Measurements from ENCODE around the gene SFSWAP. TPM values are rescaled to one million over a fixed set of nuclear protein-coding genes. Genes with fewer than 3 reads are reported as not detected.
"Not testable (repeated sequence)": the region's sequence is repeated elsewhere in the genome, so short reads cannot be mapped to it uniquely, and the experiment has no call there.

Gene SFSWAP
- total RNA-seq, 1 donor from 2014 or later, result 63.0 TPM

- intact Hi-C loops (cut with micrococcal nuclease), result no loop called here
Observed at GRCh38 chr12:131701705-131702572, 9.0 kb upstream of the SFSWAP start.

- intact Hi-C loops (cut with micrococcal nuclease), result no loop called here
Observed at GRCh38 chr12:131702573-131702877, 8.4 kb upstream of the SFSWAP start.

GRCh38 chr12:131703161-131703560 lies 7.7 kb upstream of the SFSWAP start:
- intact Hi-C loops (cut with micrococcal nuclease), result no loop called here

- intact Hi-C loops (cut with micrococcal nuclease), result no loop called here
Observed at GRCh38 chr12:131704509-131704908, 6.4 kb upstream of the SFSWAP start.

- intact Hi-C loops (cut with micrococcal nuclease), result not testable (repeated sequence)
Observed at GRCh38 chr12:131706709-131707108, 4.2 kb upstream of the SFSWAP start.

- intact Hi-C loops (cut with micrococcal nuclease), result no loop called here
Observed at GRCh38 chr12:131709226-131709625, 1.7 kb upstream of the SFSWAP start.

GRCh38 chr12:131711551-131712205 lies 788 bp downstream of the SFSWAP start:
- intact Hi-C loops (cut with micrococcal nuclease), result loop anchor here (1.0 to 5.0 kb wide), 4 partner anchors 104 to 839 kb away; partner anchors contain the start of genes EP400, PUS1 and RAN

- intact Hi-C loops (cut with micrococcal nuclease), result loop anchor here (5.0 kb wide), 1 partner anchor 841 kb away; the partner anchor contains the start of gene RAN
Observed at GRCh38 chr12:131713349-131713748, 2.5 kb downstream of the SFSWAP start.

GRCh38 chr12:131714759-131715158 lies 3.9 kb downstream of the SFSWAP start:
- intact Hi-C loops (cut with micrococcal nuclease), result loop anchor here (5.0 kb wide), 1 partner anchor 842 kb away; the partner anchor contains the start of gene RAN

GRCh38 chr12:131716282-131716681 lies 5.4 kb downstream of the SFSWAP start:
- intact Hi-C loops (cut with micrococcal nuclease), result no loop called here

- intact Hi-C loops (cut with micrococcal nuclease), result no loop called here
Observed at GRCh38 chr12:131720241-131720640, 9.4 kb downstream of the SFSWAP start.

- intact Hi-C loops (cut with micrococcal nuclease), result no loop called here
Observed at GRCh38 chr12:131720921-131721320, 10.0 kb downstream of the SFSWAP start.

GRCh38 chr12:131721548-131721947 lies 10.7 kb downstream of the SFSWAP start:
- intact Hi-C loops (cut with micrococcal nuclease), result no loop called here

- intact Hi-C loops (cut with micrococcal nuclease), result no loop called here
Observed at GRCh38 chr12:131723532-131723931, 12.6 kb downstream of the SFSWAP start.

- intact Hi-C loops (cut with micrococcal nuclease), result no loop called here
Observed at GRCh38 chr12:131724534-131724933, 13.6 kb downstream of the SFSWAP start.

- intact Hi-C loops (cut with micrococcal nuclease), result no loop called here
Observed at GRCh38 chr12:131725503-131725902, 14.6 kb downstream of the SFSWAP start.

- intact Hi-C loops (cut with micrococcal nuclease), result no loop called here
Observed at GRCh38 chr12:131728720-131729119, 17.8 kb downstream of the SFSWAP start.

GRCh38 chr12:131729254-131729955 lies 18.5 kb downstream of the SFSWAP start:
- intact Hi-C loops (cut with micrococcal nuclease), result no loop called here

- intact Hi-C loops (cut with micrococcal nuclease), result no loop called here
Observed at GRCh38 chr12:131732996-131733615, 22.2 kb downstream of the SFSWAP start.

- intact Hi-C loops (cut with micrococcal nuclease), result no loop called here
Observed at GRCh38 chr12:131733874-131734273, 23.0 kb downstream of the SFSWAP start.

GRCh38 chr12:131734336-131735152 lies 23.7 kb downstream of the SFSWAP start:
- intact Hi-C loops (cut with micrococcal nuclease), result no loop called here

All from T-helper 1 cell treated with Interleukin-12 subunit alpha and Interleukin-12 subunit beta and Interleukin-4 antibody, amounts not matched to agents 30 ng/mL and 1 ng/mL, for 36 hours (primary cell).